Endodermal cell (in vitro differentiated cells): ENCODE measurements around the gene ZGLP1. TPM values are rescaled to one million over a fixed set of nuclear protein-coding genes. Genes with fewer than 3 reads are reported as not detected.
A peak's percentile ranks its signal among the peaks of the same experiment; 100 is the strongest.

Experiments used
- DNase-seq: peaks from one replicate; pipeline ENCODE4 v3.0.0-alpha.2; 2017
- H3K27ac ChIP-seq: 2 replicates; pipeline ENCODE4 v1.5.1; 2013; ENCODE audit warnings: mild to moderate bottlenecking, low read depth, low read length, moderate library complexity
- H3K27me3 ChIP-seq: 2 replicates; pipeline ENCODE4 v1.6.1; 2013; ENCODE audit warnings: mild to moderate bottlenecking, low read length, moderate library complexity; ENCODE audit not compliant: insufficient read depth, control insufficient read depth, poor library complexity, severe bottlenecking
- H3K36me3 ChIP-seq: 2 replicates; pipeline ENCODE4 v1.7.0; 2013; ENCODE audit warnings: mild to moderate bottlenecking, low read length, moderate library complexity; ENCODE audit not compliant: control insufficient read depth, insufficient read depth
- H3K4me1 ChIP-seq: one replicate; pipeline ENCODE4 v1.7.0; 2013; ENCODE audit warnings: low read length; ENCODE audit not compliant: control insufficient read depth, insufficient read depth
- H3K4me3 ChIP-seq: 2 replicates; pipeline ENCODE4 v1.5.1; 2013; ENCODE audit warnings: mild to moderate bottlenecking, low read length, moderate library complexity
- H3K9ac ChIP-seq: 2 replicates; pipeline ENCODE4 v1.6.1; 2013; ENCODE audit warnings: mild to moderate bottlenecking, low read length, moderate library complexity; ENCODE audit not compliant: poor library complexity, severe bottlenecking; ENCODE audit errors: extremely low read depth
- H3K9me3 ChIP-seq: 2 replicates; pipeline ENCODE4 v1.6.1; 2013; ENCODE audit warnings: mild to moderate bottlenecking, low read length, moderate library complexity; ENCODE audit not compliant: control insufficient read depth
- H3K27ac Mint-ChIP-seq: 2 replicates; pipeline ENCODE4 v1.8.0; 2020; ENCODE audit warnings: mixed read lengths
- H3K27me3 Mint-ChIP-seq: 2 replicates; pipeline ENCODE4 v1.8.0; 2021; ENCODE audit warnings: mild to moderate bottlenecking, mixed read lengths; ENCODE audit not compliant: insufficient read depth
- H3K36me3 Mint-ChIP-seq: 2 replicates; pipeline ENCODE4 v1.8.0; 2020; ENCODE audit warnings: low read depth, mixed read lengths
- H3K4me1 Mint-ChIP-seq: 2 replicates; pipeline ENCODE4 v1.8.0; 2020; ENCODE audit warnings: mixed read lengths
- H3K4me3 Mint-ChIP-seq: 2 replicates; pipeline ENCODE4 v1.8.0; 2020; ENCODE audit warnings: mild to moderate bottlenecking, moderate library complexity, mixed read lengths
- H3K9me3 Mint-ChIP-seq: 2 replicates; pipeline ENCODE4 v1.8.0; 2020; ENCODE audit warnings: mild to moderate bottlenecking, mixed read lengths
- WGBS, 2 experiments: methylation state at CpG; one replicate each; pipeline versions ENCODE4 v1.1.5 to v1.1.7; 2013; ENCODE audit warnings: missing lambda C conversion rate in 2 of 2, mixed read lengths in 1 of 2; ENCODE audit not compliant: insufficient coverage in 1 of 2, insufficient read length in 1 of 2; 5-methylcytosine and 5-hydroxymethylcytosine counted together
- total RNA-seq, 2 donors: library from RNA; stranded (reverse); fragmentation: NEBNext Ultra II Directional in 1 of 2; extraction: Animal tissue kit (Norgen Biotek cat#: 25700) in 1 of 2; gene quantifications; 2 replicates in 1 of 2; 3 replicates in 1 of 2; pipeline ENCODE4 v1.2.1, GENCODE V29; 2021
- TF ChIP-seq, protein P1 (sequence below): fragments of 200-600 bp; sonication (generic); conservative IDR thresholded peaks from 2 replicates; pipeline ENCODE4 v1.5.0; 2021; ENCODE audit warnings: antibody characterized with exemption, mild to moderate bottlenecking

The ZGLP1 gene
- total RNA-seq, 2 donors from 2014 or later, result 4.5 to 7.8 TPM

DNA sequence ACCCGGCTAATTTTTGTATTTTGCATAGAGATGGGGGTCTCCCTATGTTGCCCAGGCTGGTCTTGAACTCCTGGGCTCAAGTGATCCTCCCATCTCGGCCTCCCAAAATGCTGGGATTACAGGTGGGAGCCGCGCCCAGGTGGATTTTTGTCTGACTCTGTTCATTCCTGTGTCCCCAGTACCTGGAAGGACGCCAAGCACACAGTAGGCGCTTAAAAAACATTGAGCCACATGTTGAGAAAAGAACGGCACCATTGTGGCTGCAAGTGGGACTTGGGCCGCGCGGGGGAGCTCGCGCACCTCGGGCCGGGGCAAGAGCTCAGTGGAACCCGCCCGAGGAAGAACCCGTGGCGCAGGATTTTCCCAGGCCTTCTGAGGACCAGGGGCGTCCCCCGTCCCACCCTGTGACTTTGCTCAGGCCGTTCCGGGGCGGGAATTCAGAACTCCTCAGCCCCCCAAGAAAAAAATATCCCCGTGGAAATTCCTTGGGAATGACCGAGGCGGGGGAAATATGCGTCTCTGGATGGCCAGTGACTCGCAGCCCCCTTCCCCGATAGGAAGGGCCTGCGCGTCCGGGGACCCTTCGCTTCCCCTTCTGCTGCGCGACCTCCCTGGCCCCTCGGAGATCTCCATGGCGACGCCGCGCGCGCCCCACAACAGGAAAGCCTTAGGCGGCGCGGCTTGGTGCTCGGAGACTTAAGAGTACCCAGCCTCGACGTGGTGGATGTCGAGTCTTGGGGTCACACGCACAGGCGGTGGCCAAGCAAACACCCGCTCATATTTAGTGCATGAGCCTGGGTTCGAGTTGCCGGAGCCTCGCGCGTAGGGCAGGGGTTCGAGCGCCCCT lies 40.1 kb downstream of the ZGLP1 start:
- DNase-seq, result peak; percentile 96
- Histone ChIP-seq H3K9ac (no peak overlapping the region), H3K9me3 (no peaks in the 10 kb centered on the region), H3K4me3 (no peak overlapping the region), H3K27me3 (peaks cover 37% of the 10 kb centered on the region), H3K4me1 (no peaks in the 10 kb centered on the region), H3K27ac (no peak overlapping the region), H3K36me3 (no peaks in the 10 kb centered on the region)
- no peaks in the 10 kb centered on the region for H3K4me1 Mint-ChIP-seq
- TF ChIP-seq, protein P1, sequence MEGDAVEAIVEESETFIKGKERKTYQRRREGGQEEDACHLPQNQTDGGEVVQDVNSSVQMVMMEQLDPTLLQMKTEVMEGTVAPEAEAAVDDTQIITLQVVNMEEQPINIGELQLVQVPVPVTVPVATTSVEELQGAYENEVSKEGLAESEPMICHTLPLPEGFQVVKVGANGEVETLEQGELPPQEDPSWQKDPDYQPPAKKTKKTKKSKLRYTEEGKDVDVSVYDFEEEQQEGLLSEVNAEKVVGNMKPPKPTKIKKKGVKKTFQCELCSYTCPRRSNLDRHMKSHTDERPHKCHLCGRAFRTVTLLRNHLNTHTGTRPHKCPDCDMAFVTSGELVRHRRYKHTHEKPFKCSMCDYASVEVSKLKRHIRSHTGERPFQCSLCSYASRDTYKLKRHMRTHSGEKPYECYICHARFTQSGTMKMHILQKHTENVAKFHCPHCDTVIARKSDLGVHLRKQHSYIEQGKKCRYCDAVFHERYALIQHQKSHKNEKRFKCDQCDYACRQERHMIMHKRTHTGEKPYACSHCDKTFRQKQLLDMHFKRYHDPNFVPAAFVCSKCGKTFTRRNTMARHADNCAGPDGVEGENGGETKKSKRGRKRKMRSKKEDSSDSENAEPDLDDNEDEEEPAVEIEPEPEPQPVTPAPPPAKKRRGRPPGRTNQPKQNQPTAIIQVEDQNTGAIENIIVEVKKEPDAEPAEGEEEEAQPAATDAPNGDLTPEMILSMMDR, result peak; percentile 95
- WGBS, 2 experiments, result 11 to 14% methylated on average over 51 to 59 of the region's 59 CpGs
- H3K27ac Mint-ChIP-seq, result no peak overlapping the region
- H3K4me3 Mint-ChIP-seq, result peak overlapping the region; percentile 42
- peaks cover 59% of the 10 kb centered on the region for H3K27me3 Mint-ChIP-seq
- no peaks in the 10 kb centered on the region for H3K36me3 Mint-ChIP-seq
- H3K9me3 Mint-ChIP-seq, result no peaks in the 10 kb centered on the region

DNA sequence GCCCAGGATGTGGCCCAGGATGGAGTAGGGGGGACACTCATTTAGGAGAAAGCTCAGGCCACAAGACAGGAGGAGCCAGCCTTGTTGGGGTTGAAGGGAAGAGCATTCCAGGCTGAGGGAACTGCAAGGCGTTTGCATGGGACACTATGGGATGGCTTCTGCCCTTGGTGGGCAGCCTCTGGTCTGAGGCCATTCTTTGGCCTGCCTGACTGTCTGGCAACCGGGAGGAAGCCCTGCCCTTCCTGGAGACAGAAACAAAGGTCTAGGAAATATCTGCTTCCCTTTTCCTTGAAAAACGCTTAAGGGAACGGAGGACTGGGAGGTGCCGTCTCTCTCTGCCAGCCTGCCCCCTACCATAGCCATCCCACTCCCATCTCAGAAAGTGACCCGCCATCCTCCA lies 41.5 kb downstream of the ZGLP1 start:
- Mint-ChIP-seq H3K36me3 (no peaks in the 10 kb centered on the region), H3K27ac (no peak overlapping the region), H3K4me3 (no peak overlapping the region), H3K9me3 (no peaks in the 10 kb centered on the region), H3K27me3 (peaks cover 49% of the 10 kb centered on the region), H3K4me1 (no peaks in the 10 kb centered on the region)
- Histone ChIP-seq H3K9ac (no peak overlapping the region), H3K27ac (no peak overlapping the region), H3K27me3 (peaks cover 37% of the 10 kb centered on the region), H3K9me3 (no peaks in the 10 kb centered on the region), H3K4me3 (no peak overlapping the region), H3K4me1 (no peaks in the 10 kb centered on the region), H3K36me3 (no peaks in the 10 kb centered on the region)
- 83 to 86% methylated on average over 6 of the region's 6 CpGs for WGBS, 2 experiments
- no peak for DNase-seq
- TF ChIP-seq, protein P1, result no peak

DNA sequence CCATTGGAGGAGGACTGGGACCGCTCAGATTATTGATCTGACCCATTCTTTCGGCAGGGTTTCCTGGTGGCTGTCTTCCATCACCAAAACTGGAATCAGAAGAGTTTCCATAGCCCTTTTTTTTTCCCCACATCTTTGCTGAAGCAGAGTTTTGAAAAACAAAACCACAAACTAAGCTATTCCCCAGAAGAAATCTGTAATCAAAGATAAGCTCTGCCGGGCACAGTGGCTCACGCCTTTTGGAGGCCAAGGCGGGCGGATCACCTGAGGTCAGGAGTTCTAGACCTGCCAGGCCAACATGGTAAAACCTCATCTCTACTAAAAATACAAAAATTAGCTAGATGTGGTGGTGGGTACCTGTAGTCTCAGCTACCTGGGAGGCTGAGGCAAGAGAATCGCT lies 42.9 kb downstream of the ZGLP1 start:
- Histone ChIP-seq H3K36me3 (no peaks in the 10 kb centered on the region), H3K27ac (no peak overlapping the region), H3K27me3 (peaks cover 24% of the 10 kb centered on the region), H3K4me3 (no peak overlapping the region), H3K9me3 (no peaks in the 10 kb centered on the region), H3K4me1 (no peaks in the 10 kb centered on the region), H3K9ac (no peak overlapping the region)
- 90 to 93% methylated on average over 2 to 7 of the region's 7 CpGs for WGBS, 2 experiments
- H3K4me1 Mint-ChIP-seq, result no peaks in the 10 kb centered on the region
- no peak for DNase-seq
- H3K27ac Mint-ChIP-seq, result no peak overlapping the region
- no peaks in the 10 kb centered on the region for H3K9me3 Mint-ChIP-seq
- H3K27me3 Mint-ChIP-seq, result peaks cover 36% of the 10 kb centered on the region
- TF ChIP-seq, protein P1, result no peak
- no peak overlapping the region for H3K4me3 Mint-ChIP-seq
- no peaks in the 10 kb centered on the region for H3K36me3 Mint-ChIP-seq
